Endothelial cell of umbilical vein (primary cell): ENCODE measurements around the gene SMTNL1. TPM values are rescaled to one million over a fixed set of nuclear protein-coding genes. Genes with fewer than 3 reads are reported as not detected.

Source experiments
- BruUV-seq: library from RNA; stranded (reverse); fragments of 400-500 nt; replicated peaks from 2 replicates; lab custom pipeline; 2021; lab: Mats Ljungman, UMichigan
- CTCF ChIA-PET: fragments of 300-600, 350-600 bp; sonication (Branson Sonifier 250); formaldehyde crosslinking; loops from one replicate; lab custom pipeline; 2021; ENCODE audit warnings: antibody characterized with exemption, inconsistent platforms; lab: Charles Lee
- POLR2A ChIA-PET: fragments of 300-600, 350-600 bp; sonication (Branson Sonifier 250); formaldehyde crosslinking; loops from one replicate; lab custom pipeline; 2021; ENCODE audit warnings: antibody characterized with exemption, inconsistent platforms; lab: Charles Lee
- DNase-seq: peaks from one replicate; pipeline ENCODE4 v3.0.0-alpha.2; 2011; ENCODE audit warnings: low read depth, low spot score
- FAIRE-seq: peaks from 2 replicates; lab custom pipeline; 2011; peaks lifted over from hg19 to GRCh38; lab: Jason Lieb, UNC
- H2AFZ ChIP-seq: 2 replicates; pipeline ENCODE4 v1.6.0; 2012; ENCODE audit warnings: low read depth, low read length, control low read depth, inconsistent platforms
- H3K27ac ChIP-seq: 2 replicates; pipeline ENCODE4 v1.5.1; 2011; ENCODE audit warnings: low read depth, mild to moderate bottlenecking, control low read depth, low read length, moderate library complexity; ENCODE audit not compliant: insufficient read depth
- H3K27me3 ChIP-seq, 2 experiments: 2 replicates each; pipeline versions ENCODE4 v1.6.0 to v1.6.1; 2011; ENCODE audit warnings: low read length in 2 of 2, mixed read lengths in 1 of 2; ENCODE audit not compliant: control insufficient read depth in 2 of 2, insufficient read depth in 2 of 2
- H3K36me3 ChIP-seq, 2 experiments: 2 replicates in 1 of 2; 3 replicates in 1 of 2; pipeline ENCODE4 v1.5.1; 2011; ENCODE audit warnings: low read length in 2 of 2, mild to moderate bottlenecking in 1 of 2, moderate library complexity in 1 of 2; ENCODE audit not compliant: control insufficient read depth in 2 of 2, insufficient read depth in 2 of 2; ENCODE audit errors: extremely low read depth in 1 of 2
- H3K4me1 ChIP-seq: 3 replicates; pipeline ENCODE4 v1.5.1; 2011; ENCODE audit warnings: mild to moderate bottlenecking, low read length; ENCODE audit not compliant: control insufficient read depth, insufficient read depth; ENCODE audit errors: extremely low read depth
- H3K4me2 ChIP-seq: 2 replicates; pipeline ENCODE4 v1.6.1; 2011; ENCODE audit warnings: low read length, control low read depth, mixed read lengths; ENCODE audit not compliant: insufficient read depth
- H3K4me3 ChIP-seq, 3 experiments: fragments of 200-600 bp in 1 of 3; sonication (generic), shearing (Covaris generic) in 1 of 3; replicated peaks in 1 of 3; 2 replicates each; pipeline ENCODE4 v1.5.1; 2011 to 2016; ENCODE audit warnings: control low read depth in 3 of 3, low read length in 3 of 3, mild to moderate bottlenecking in 2 of 3, inconsistent platforms in 1 of 3, low read depth in 1 of 3, moderate library complexity in 1 of 3; ENCODE audit not compliant: insufficient read depth in 1 of 3
- H3K79me2 ChIP-seq: 2 replicates; pipeline ENCODE4 v1.6.0; 2012; ENCODE audit warnings: low read length, inconsistent platforms; ENCODE audit not compliant: control insufficient read depth, insufficient read depth
- H3K9ac ChIP-seq: replicated peaks from 2 replicates; pipeline ENCODE3; 2011; ENCODE audit warnings: low read length, control low read depth; ENCODE audit not compliant: insufficient read depth; ENCODE audit errors: extremely low read depth
- H3K9me1 ChIP-seq: replicated peaks from 3 replicates; pipeline ENCODE4 v1.6.0; 2011; ENCODE audit warnings: mild to moderate bottlenecking, low read length; ENCODE audit not compliant: control insufficient read depth, insufficient read depth; ENCODE audit errors: extremely low read depth
- H3K9me3 ChIP-seq: replicated peaks from 2 replicates; pipeline ENCODE4 v1.5.1; 2012; ENCODE audit warnings: low read length, inconsistent platforms; ENCODE audit not compliant: control insufficient read depth, insufficient read depth
- H4K20me1 ChIP-seq: replicated peaks from 2 replicates; pipeline ENCODE3; 2011; ENCODE audit warnings: mild to moderate bottlenecking, low read length; ENCODE audit not compliant: control insufficient read depth, insufficient read depth; ENCODE audit errors: extremely low read depth
- CTCF ChIP-seq, 2 donors: IDR thresholded peaks; 1 replicate in 1 of 2; 2 replicates in 1 of 2; pipeline ENCODE4 v1.5.1; 2011; ENCODE audit warnings: low read length in 2 of 2, mild to moderate bottlenecking in 2 of 2, moderate library complexity in 2 of 2, control low read depth in 1 of 2, inconsistent platforms in 1 of 2, low read depth in 1 of 2; ENCODE audit not compliant: insufficient read depth in 1 of 2; ENCODE audit errors: extremely low read depth in 1 of 2
- EZH2 ChIP-seq: IDR thresholded peaks from 2 replicates; pipeline ENCODE4 v1.6.1; 2012; ENCODE audit warnings: borderline replicate concordance, low read depth, mild to moderate bottlenecking, moderate library complexity, low read length, inconsistent platforms; ENCODE audit not compliant: severe bottlenecking
- FOS ChIP-seq: IDR thresholded peaks from 2 replicates; pipeline ENCODE4 v1.6.1; 2011; ENCODE audit warnings: mild to moderate bottlenecking, low read length, moderate library complexity, borderline replicate concordance; ENCODE audit not compliant: insufficient read depth
- GATA2 ChIP-seq: IDR thresholded peaks from 2 replicates; pipeline ENCODE4 v1.7.0; 2011; ENCODE audit warnings: low read depth, mild to moderate bottlenecking, moderate library complexity, mixed read lengths, low read length; ENCODE audit not compliant: insufficient read length, insufficient read depth
- JUN ChIP-seq: IDR thresholded peaks from 2 replicates; pipeline ENCODE4 v1.6.1; 2011; ENCODE audit warnings: borderline replicate concordance, low read depth; ENCODE audit not compliant: insufficient read length, insufficient read depth
- MAX ChIP-seq: IDR thresholded peaks from 2 replicates; pipeline ENCODE4 v1.6.1; 2011; ENCODE audit not compliant: insufficient read depth, insufficient read length
- MYC ChIP-seq: IDR thresholded peaks from one replicate; pipeline ENCODE4 v1.6.1; 2011; ENCODE audit warnings: mild to moderate bottlenecking, low read depth, low read length
- POLR2A ChIP-seq: IDR thresholded peaks from 2 replicates; pipeline ENCODE4 v1.6.1; 2012; ENCODE audit warnings: low read depth, mild to moderate bottlenecking, control low read depth, low read length
- POLR2AphosphoS5 ChIP-seq: IDR thresholded peaks from 2 replicates; pipeline ENCODE4 v1.6.1; 2012; ENCODE audit warnings: low read depth, mild to moderate bottlenecking, control low read depth, low read length, moderate library complexity; ENCODE audit not compliant: insufficient read depth
- dilution Hi-C: fragments of 300-500 bp; cut with MboI; formaldehyde crosslinking; loops from one replicate; pipeline ENCODE4 v1.15.0; 2019; ENCODE audit warnings: low sequenced_read_pairs; ENCODE audit not compliant: extremely low pct_ligation_motif_present
- intact Hi-C: fragments of 100-400 bp; cut with micrococcal nuclease; formaldehyde crosslinking; loops from one replicate; pipeline ENCODE4 v1.10.0; 2022
- polyA plus RNA-seq, 4 experiments: library from polyadenylated mRNA; depleted of rRNA in 3 of 4; stranded (reverse) in 3 of 4; unstranded in 1 of 4; fragments of >200 nt; gene quantifications; 2 replicates each; pipeline versions ENCODE4 v1.2.1 to v1.2.3, GENCODE V29; 2011 to 2012; ENCODE audit warnings: missing spikeins in 1 of 4
- total RNA-seq: library from RNA; stranded (reverse); gene quantifications from 2 replicates; pipeline ENCODE4 v1.2.3, GENCODE V29; 2021

Gene SMTNL1
- total and polyA plus RNA-seq, 2 donors (not counting 3 experiments of a cell fraction or from before 2014, with no cell fraction given), result not detected

- Histone ChIP-seq H3K4me2 (no peak overlapping the region), H3K9me1 (no peaks in the 10 kb centered on the region), H3K9me3 (no peaks in the 10 kb centered on the region), H3K36me3 (no peaks in the 10 kb centered on the region), H3K27me3 (peaks cover 22 to 31% of the 10 kb centered on the region in 2 experiments), H3K79me2 (no peaks in the 10 kb centered on the region), H3K27ac (no peak overlapping the region), H3K4me1 (no peaks in the 10 kb centered on the region), H3K9ac (no peak overlapping the region), H4K20me1 (no peaks in the 10 kb centered on the region), H2AFZ (no peak overlapping the region), H3K4me3 (no peak overlapping the region)
- DNase-seq (no peak), FAIRE-seq (no peak)
- TF ChIP-seq FOS (no peak), GATA2 (no peak), POLR2A (no peak), JUN (no peak), MAX (no peak), MYC (no peak), EZH2 (no peak), CTCF (IDR thresholded peaks at IDR 0.05; ENCODE audit: extremely low read depth in 1 of 2, insufficient read depth in 1 of 2, low read depth in 1 of 2, low read length in 2 of 2) (no peak), POLR2AphosphoS5 (no peak)
- ChIA-PET POLR2A (no interaction called here), CTCF (interaction anchor here (1.1 to 1.6 kb wide), 2 partner anchors 31 to 42 kb away, joined by 4 read pairs; partner anchors contain the start of gene UBE2L6)
- intact Hi-C loops (no loop called here), dilution Hi-C loops (no loop called here)
- BruUV-seq, result no TSS peak
Measured at GRCh38 chr11:57598831-57599155, 61.4 kb downstream of the SMTNL1 start.
